Measurements from ENCODE around the gene METTL15.
A peak's percentile ranks its signal among the peaks of the same experiment; 100 is the strongest.
"Not testable (repeated sequence)": the region's sequence is repeated elsewhere in the genome, so short reads cannot be mapped to it uniquely, and the experiment has no call there.

The METTL15 gene

GRCh38 chr11:28107750-28108618, at the start of gene METTL15, which contains the start of gene KIF18A:
METTL15 (plus strand) TSS chr11:28108388; CDS start chr11:28113335, 4,947 bp downstream.
KIF18A (minus strand) TSS chr11:28108156; CDS start chr11:28097947, 10,209 bp downstream.
- DNase-seq, result peak; percentile 99

- no peak for DNase-seq
Measured at GRCh38 chr11:28071305-28071704, 36.9 kb upstream of the METTL15 start.

- no peak for DNase-seq
Measured at GRCh38 chr11:28072321-28072720, 35.9 kb upstream of the METTL15 start.

GRCh38 chr11:28077521-28077920, 30.7 kb upstream of the METTL15 start:
- no peak for DNase-seq

- DNase-seq, result no peak
Measured at GRCh38 chr11:28083118-28083517, 25.1 kb upstream of the METTL15 start.

- DNase-seq, result no peak
Measured at GRCh38 chr11:28086569-28086968, 21.6 kb upstream of the METTL15 start.

- DNase-seq, result not testable (repeated sequence)
Measured at GRCh38 chr11:28087192-28087591, 21.0 kb upstream of the METTL15 start.

GRCh38 chr11:28087693-28088092, 20.5 kb upstream of the METTL15 start:
- not testable (repeated sequence) for DNase-seq

- no peak for DNase-seq
Measured at GRCh38 chr11:28089378-28089777, 18.8 kb upstream of the METTL15 start.

GRCh38 chr11:28090052-28090749, 18.0 kb upstream of the METTL15 start:
- no peak for DNase-seq

GRCh38 chr11:28092786-28093185, 15.4 kb upstream of the METTL15 start:
- DNase-seq, result no peak

- no peak for DNase-seq
Measured at GRCh38 chr11:28098257-28098656, 9.9 kb upstream of the METTL15 start.

GRCh38 chr11:28099715-28100114, 8.5 kb upstream of the METTL15 start:
- no peak for DNase-seq

- DNase-seq, result no peak
Measured at GRCh38 chr11:28100665-28101064, 7.5 kb upstream of the METTL15 start.

- not testable (repeated sequence) for DNase-seq
Measured at GRCh38 chr11:28102300-28102699, 5.9 kb upstream of the METTL15 start.

- no peak for DNase-seq
Measured at GRCh38 chr11:28104425-28104824, 3.8 kb upstream of the METTL15 start.

GRCh38 chr11:28104984-28105383, 3.2 kb upstream of the METTL15 start:
- no peak for DNase-seq

- DNase-seq, result no peak
Measured at GRCh38 chr11:28105869-28106268, 2.3 kb upstream of the METTL15 start.

GRCh38 chr11:28106353-28107043, 1.7 kb upstream of the METTL15 start:
- DNase-seq, result no peak

- DNase-seq, result peak; percentile 6 to 20
Measured at GRCh38 chr11:28107191-28107749, 918 bp upstream of the METTL15 start.

- DNase-seq, result no peak
Measured at GRCh38 chr11:28108958-28109357, 770 bp downstream of the METTL15 start.

GRCh38 chr11:28110108-28110820, 2.1 kb downstream of the METTL15 start:
- peak; percentile 66 to 73 for DNase-seq

Measured in activated CD4-positive, alpha-beta T cell treated with anti-CD3 and anti-CD28 coated beads, Interleukin-2, amount 50 U/mL, for 48 hours (primary cell).